ENCODE measurements around the gene NRG2.

The NRG2 gene

DNA sequence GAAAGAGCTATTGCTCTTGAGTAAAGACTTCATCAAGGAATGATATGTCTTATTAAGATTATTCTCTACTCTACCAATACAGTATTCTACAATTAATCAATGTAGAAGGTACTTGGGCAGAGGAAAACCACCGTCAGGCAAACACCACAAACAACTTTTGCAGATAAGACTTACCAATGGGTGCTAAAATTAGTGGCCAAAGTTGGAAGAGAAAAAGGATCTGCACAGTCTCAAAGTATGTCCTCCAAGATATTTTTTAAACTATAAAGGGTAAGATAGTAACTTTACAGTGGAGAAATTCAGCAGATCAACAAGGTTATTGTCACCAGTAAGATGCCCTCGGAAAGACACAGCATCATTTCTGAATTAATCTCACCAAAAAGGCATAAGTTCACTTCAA lies 38.9 kb downstream of the NRG2 start:
- no peak for DNase-seq

DNA sequence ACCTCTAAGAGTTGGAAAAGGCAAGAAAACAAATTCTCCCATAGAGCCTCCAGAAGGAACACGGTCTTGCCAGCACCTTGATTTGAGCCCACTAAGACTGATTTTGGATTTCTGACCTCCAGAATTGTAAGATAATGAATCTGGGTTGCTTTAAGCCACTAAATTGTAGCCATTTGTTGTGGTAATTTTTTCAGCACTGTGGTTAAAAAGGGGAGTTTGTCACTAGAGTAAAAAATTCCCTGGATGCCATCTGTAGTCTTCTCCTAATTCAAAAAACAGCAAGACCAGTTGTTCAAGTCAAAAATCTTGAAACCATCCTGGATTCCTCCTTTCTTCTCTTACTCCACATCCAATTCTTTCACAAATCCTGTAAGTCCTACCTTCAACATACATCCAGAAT lies 39.6 kb downstream of the NRG2 start:
- no peak for DNase-seq

DNA sequence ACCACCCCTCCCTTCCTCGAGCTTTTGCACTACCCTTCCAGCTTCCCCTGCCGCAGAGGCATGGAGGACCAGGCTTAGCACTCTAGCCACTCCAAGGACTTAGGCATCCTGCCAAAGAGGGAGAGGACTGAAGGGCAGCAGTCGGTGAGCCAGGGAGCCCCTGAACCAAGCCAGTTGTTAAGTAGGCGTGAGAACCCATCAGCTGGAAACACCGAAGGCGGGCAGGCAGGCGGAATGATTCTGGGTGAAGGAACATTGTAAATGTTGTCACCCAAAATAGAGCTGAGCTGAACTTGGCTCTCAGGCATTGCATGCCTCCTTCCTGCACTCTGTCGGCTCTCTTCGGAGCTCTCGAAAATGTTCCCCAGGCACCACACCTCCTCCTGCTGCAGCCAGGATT lies 42.8 kb downstream of the NRG2 start:
- peak; percentile 61 for DNase-seq

DNA sequence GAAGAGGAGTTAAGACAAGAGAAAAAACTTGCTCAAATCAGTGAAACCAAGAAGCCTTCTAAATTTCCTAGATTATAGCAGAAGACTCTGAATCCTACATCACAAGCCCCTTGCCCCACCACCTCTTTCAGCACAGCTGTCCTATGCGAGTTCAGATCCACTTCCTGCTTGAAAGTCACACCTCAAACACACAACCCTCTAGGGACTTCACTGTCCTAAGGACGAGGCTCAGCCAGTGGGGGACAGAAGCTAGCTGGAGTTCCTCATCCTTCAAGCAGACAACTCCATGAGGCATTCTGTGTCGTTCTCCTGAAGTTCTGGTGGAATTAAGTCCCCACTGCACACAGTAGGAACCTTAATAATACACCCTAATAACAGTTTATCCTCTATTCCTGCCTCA lies 44.3 kb downstream of the NRG2 start:
- DNase-seq: no peak

- no peak for DNase-seq
Observed at GRCh38 chr5:139997276-139997675, 45.8 kb downstream of the NRG2 start.

DNA sequence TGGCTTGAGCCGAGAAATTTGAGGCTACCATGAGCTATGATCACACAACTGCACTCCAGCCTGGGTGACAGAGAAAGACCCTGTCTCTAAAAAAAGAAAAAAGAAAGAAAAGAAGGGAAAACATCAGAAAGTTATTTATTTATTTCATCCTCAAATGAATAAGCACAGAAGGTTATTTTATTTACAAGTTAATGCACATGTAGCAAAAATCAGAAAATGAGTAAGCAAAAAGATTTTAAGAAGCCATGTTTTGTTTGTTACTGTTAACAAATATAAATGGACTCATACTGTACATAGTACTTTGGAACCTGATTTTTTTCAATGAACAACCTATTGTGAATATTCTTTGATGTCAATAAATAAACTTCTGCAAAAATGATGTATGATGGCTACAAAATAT lies 47.2 kb downstream of the NRG2 start:
- DNase-seq: no peak

DNA sequence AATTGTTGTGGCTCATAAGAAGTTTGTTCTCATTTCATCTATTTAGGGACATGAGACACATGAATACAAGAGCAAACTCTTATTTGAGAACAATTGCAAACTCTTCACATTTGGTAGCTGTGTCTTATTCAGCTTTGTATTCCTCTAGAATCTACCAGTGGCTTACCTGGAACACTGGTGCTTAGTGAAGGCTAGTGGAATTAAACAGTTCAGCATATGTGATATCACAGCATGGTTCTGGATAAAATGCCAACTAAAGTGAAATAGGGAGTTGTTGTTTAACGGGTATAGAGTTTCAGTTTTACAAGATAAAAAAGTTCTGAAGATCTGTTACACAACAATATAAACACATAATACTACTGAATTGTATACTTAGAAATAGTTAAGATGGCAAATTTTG lies 48.9 kb downstream of the NRG2 start:
- DNase-seq: no peak

DNA sequence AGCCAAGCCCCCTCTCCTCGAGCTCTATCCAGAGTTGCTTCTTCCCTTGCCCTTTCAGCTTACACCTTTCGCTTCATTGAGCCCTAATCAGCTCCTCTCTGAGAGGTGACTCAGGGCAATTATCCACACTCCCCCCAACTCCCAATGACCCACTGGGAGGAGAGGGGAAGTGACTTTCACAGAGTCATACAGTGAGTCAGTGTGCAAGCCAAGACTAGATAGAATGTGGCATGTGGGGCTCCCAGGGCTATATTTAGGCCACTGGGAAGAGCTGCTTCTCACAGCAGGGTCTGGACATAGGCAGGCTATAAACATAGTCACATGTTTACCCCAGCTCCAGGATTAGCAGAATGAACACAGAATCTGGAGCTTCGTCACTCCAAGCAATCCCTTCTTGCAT lies 57.4 kb downstream of the NRG2 start:
- peak; percentile 29 for DNase-seq

- DNase-seq: no peak
Observed at GRCh38 chr5:139985290-139985689, 57.8 kb downstream of the NRG2 start.

- no peak for DNase-seq
Observed at GRCh38 chr5:139984816-139985215, 58.3 kb downstream of the NRG2 start.

- DNase-seq: no peak
Observed at GRCh38 chr5:139982975-139983240, 60.2 kb downstream of the NRG2 start.

- DNase-seq: no peak
Observed at GRCh38 chr5:139982157-139982974, 60.7 kb downstream of the NRG2 start.

GRCh38 chr5:139980765-139981164 lies 62.3 kb downstream of the NRG2 start:
- no peak for DNase-seq

- no peak for DNase-seq
Observed at GRCh38 chr5:139979943-139980342, 63.2 kb downstream of the NRG2 start.

DNA sequence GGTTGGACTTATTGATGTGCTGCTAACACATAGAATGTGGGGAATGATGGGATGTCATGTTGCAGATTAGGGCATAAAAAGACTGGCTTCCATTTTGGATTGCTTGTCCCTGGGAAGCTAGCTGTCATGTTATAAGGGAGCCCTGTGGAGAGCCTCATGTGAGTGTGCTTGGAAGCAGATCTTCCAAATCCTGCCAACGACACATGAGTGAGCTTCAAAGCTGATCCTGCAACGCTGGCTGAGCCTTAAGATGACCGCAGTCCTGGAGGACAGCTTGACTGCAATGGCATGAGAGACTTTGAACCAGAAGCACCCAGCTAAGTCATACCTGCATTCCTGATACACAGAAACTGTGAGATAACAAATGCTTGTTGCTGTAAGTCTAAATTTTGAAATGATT lies 63.6 kb downstream of the NRG2 start:
- DNase-seq: no peak

GRCh38 chr5:139976703-139977102 lies 66.4 kb downstream of the NRG2 start:
- no peak for DNase-seq

DNA sequence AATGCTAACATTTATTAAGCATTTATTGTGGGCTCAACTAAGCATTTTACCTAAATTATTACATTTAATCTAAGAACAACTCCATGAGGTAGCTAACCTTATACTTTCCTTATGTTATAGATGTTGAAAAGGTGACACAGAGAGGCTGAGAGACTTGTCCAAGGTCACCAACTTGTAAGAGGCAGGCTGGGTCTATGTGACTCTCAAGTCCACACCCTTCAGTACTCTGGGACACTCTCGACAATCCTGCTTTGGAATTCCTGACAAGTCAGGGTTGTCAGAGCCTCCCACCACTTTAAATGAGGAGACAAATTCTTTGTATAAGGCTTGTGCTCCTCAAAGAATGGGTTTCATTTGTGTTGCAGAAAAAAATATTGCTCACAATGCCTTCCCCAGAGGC lies 67.2 kb downstream of the NRG2 start:
- DNase-seq: no peak

- DNase-seq: no peak
Observed at GRCh38 chr5:139975306-139975705, 67.8 kb downstream of the NRG2 start.

GRCh38 chr5:139974661-139975060 lies 68.4 kb downstream of the NRG2 start:
- no peak for DNase-seq

GRCh38 chr5:139971202-139971725 lies 71.8 kb downstream of the NRG2 start:
- no peak for DNase-seq

DNA sequence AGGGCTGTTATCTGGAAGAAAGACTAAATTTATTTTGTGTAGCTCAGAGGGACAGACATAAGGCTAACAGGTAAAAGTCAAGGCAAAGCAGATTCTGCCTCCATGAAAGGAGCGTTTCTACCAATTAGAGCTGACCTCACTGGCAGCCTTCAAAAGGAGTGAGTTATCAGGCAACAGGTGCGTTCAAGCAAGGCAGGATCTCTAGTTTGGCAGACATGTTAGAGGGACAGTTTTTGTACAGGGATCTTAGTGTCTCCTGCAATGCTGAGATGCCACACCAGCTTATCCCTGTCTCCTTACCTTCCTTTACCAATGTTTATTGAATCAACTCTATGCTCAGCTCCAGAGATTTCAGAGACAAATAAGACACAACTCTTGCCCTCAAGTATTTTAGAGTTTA lies 73.8 kb downstream of the NRG2 start:
- no peak for DNase-seq

DNA sequence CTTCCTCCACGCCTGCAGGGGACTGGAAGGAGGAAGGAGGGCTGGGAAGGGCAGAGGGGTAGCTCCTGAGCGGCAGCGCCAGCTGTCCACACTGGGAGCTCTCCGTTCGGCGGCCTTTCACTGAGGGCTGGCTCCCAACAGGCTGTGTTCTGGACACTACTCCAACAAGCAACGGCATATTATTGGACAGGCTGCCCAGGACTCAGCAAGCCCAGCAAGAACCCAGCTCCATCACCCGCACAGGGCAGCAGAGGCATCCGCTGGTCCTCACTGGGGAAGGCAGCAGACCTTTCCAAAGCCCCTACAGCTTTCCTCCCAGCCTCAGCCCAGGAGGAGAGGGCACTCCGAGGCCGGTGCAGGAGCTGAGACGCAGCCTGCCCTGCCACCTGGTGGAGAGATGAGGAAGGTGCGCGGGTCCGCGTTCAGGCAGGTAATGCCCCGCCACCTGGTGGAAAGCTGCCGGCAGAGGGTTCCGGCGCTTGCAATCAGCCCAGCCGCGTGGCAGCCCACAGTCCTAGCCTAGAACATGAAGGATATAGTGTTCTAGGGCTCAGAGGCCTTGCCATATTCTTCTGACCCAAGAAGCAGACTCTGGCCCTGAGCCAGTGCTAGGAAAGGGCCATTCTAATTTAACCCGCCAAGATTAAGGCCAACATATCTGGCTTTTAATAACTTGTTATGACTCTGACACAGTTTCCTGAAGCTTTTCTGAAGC lies 74.4 kb downstream of the NRG2 start:
- peak; percentile 88 for DNase-seq

- no peak for DNase-seq
Observed at GRCh38 chr5:139967353-139967752, 75.7 kb downstream of the NRG2 start.

GRCh38 chr5:139966856-139967255 lies 76.2 kb downstream of the NRG2 start:
- DNase-seq: no peak
